H1 (cell line): Measurements from ENCODE around the gene INHBC. TPM values are rescaled to one million over a fixed set of nuclear protein-coding genes. Genes with fewer than 3 reads are reported as not detected.

ENCODE experiments used
- BACH1 ChIP-seq: IDR thresholded peaks from 2 replicates; pipeline ENCODE4 v1.6.1; 2012; ENCODE audit warnings: low read length, improper control_type of control experiment
- HDAC2 ChIP-seq, 2 experiments: fragments of 300-600 bp in 1 of 2; sonication (generic) in 1 of 2; IDR thresholded peaks; 2 replicates each; pipeline ENCODE4 v1.6.1; 2011 to 2012; ENCODE audit warnings: low read depth in 2 of 2, low read length in 2 of 2, mild to moderate bottlenecking in 2 of 2, moderate library complexity in 2 of 2, borderline replicate concordance in 1 of 2, inconsistent platforms in 1 of 2
- RNF2 ChIP-seq: fragments of 200-900, 300-1000 bp; sonication (generic); IDR thresholded peaks from 2 replicates; pipeline ENCODE4 v1.7.1; 2016; ENCODE audit warnings: borderline replicate concordance, low read depth, mild to moderate bottlenecking, antibody characterized with exemption, low read length; ENCODE audit not compliant: poor library complexity, severe bottlenecking; ENCODE audit errors: missing control alignments
- TEAD4 ChIP-seq: IDR thresholded peaks from 2 replicates; pipeline ENCODE4 v1.6.1; 2012; ENCODE audit warnings: low read depth, low read length, inconsistent platforms, mixed read lengths
- polyA plus RNA-seq, 7 experiments: library from polyadenylated mRNA; depleted of rRNA in 3 of 7; stranded (reverse) in 5 of 7; unstranded in 2 of 7; fragments of >200 nt in 5 of 7; fragments of 200-250 nt in 2 of 7; gene quantifications; 1 replicate in 5 of 7; 2 replicates in 1 of 7; 4 replicates in 1 of 7; pipeline versions ENCODE4 v1.2.1 to v1.2.3, GENCODE V29; 2011 to 2013; ENCODE audit warnings: missing spikeins in 2 of 7, mixed read lengths in 2 of 7
- total RNA-seq: library from RNA; stranded (reverse); fragmentation: NEBNext Ultra II Directional; extraction: Animal tissue kit (Norgen Biotek cat#: 25700); gene quantifications from 2 replicates; pipeline ENCODE4 v1.2.1, GENCODE V29; 2021

Gene INHBC
- total and polyA plus RNA-seq, 2 of the 8 experiments (the other 6 are each of a cell fraction or from before 2014, with no cell fraction given), result 0.15 TPM; not detected in 1

DNA sequence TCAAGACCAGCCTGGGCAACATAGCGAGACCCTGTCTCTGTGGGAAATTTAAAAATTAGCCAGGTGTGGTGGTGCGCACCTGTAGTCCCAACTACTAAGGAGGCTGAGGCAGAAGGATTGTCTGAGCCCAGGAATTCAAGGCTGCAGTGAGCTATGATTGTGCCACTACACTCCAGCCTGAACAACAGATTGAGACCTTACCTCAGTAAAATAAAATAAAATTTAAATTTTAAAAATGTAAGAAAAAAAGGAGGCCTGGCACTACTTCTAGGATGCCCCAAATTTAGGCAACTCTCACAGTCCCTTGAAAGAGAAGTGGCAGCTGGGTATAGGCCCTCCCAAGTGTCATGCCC, 19.6 kb downstream of the INHBC start (continued):
- no peak for TF ChIP-seq RNF2
- no peak for TF ChIP-seq BACH1
- TF ChIP-seq HDAC2 (IDR thresholded peaks at IDR 0.05; ENCODE audit: borderline replicate concordance in 1 of 2, low read depth in 2 of 2, low read length in 2 of 2), result no peak
- no peak for TF ChIP-seq TEAD4
- TF ChIP-seq, all 59 proteins: peak for 0
